HepG2 (cell line): ENCODE data around the gene DOK7. TPM values are rescaled to one million over a fixed set of nuclear protein-coding genes. Genes with fewer than 3 reads are reported as not detected.

Source experiments
- CBX2 ChIP-seq, 2 experiments: fragments of 200-600 bp in 1 of 2; sonication (generic); formaldehyde crosslinking in 1 of 2; IDR thresholded peaks; 2 replicates each; pipeline versions ENCODE4 v1.7.0 to v1.8.1; 2018 to 2022; ENCODE audit warnings: low read depth in 2 of 2, low read length in 1 of 2, mild to moderate bottlenecking in 1 of 2, missing genetic modification reagents in 1 of 2
- CTCF ChIP-seq: sonication (generic); formaldehyde crosslinking; IDR thresholded peaks from 2 replicates; pipeline ENCODE4 v1.5.0; 2020; ENCODE audit warnings: mild to moderate bottlenecking, missing genetic modification reagents, moderate library complexity
- DNMT1 ChIP-seq: sonication (generic); formaldehyde crosslinking; IDR thresholded peaks from 2 replicates; pipeline ENCODE4 v1.5.1; 2020; ENCODE audit warnings: mild to moderate bottlenecking, missing genetic modification reagents
- DNMT3B ChIP-seq: conservative IDR thresholded peaks from 2 replicates; pipeline ENCODE4 v1.6.1; 2016; ENCODE audit warnings: missing biosample characterization, control low read depth
- E2F2 ChIP-seq: sonication (generic); formaldehyde crosslinking; IDR thresholded peaks from 2 replicates; pipeline ENCODE4 v1.4.0; 2020; ENCODE audit warnings: missing genetic modification reagents, borderline replicate concordance
- EEA1 ChIP-seq: sonication (generic); formaldehyde crosslinking; IDR thresholded peaks from 2 replicates; pipeline ENCODE4 v1.5.1; 2020; ENCODE audit warnings: mild to moderate bottlenecking, missing genetic modification reagents, borderline replicate concordance
- FOXK2 ChIP-seq: fragments of 450-650 bp; IDR thresholded peaks from 2 replicates; pipeline ENCODE4 v1.6.1; 2016
- HDAC1 ChIP-seq: sonication (generic); formaldehyde crosslinking; IDR thresholded peaks from 2 replicates; pipeline ENCODE4 v1.5.1; 2020; ENCODE audit warnings: mild to moderate bottlenecking, missing genetic modification reagents
- IKZF1 ChIP-seq: fragments of 450-650 bp; IDR thresholded peaks from 2 replicates; pipeline ENCODE4 v1.7.1; 2016
- NFKB2 ChIP-seq: sonication (generic); formaldehyde crosslinking; IDR thresholded peaks from 2 replicates; pipeline ENCODE4 v1.4.0; 2020; ENCODE audit warnings: missing genetic modification reagents, borderline replicate concordance
- SMYD3 ChIP-seq: sonication (generic); formaldehyde crosslinking; IDR thresholded peaks from 2 replicates; pipeline ENCODE4 v1.8.1; 2023; ENCODE audit warnings: mild to moderate bottlenecking, missing genetic modification reagents
- SP5 ChIP-seq: IDR thresholded peaks from 2 replicates; pipeline ENCODE4 v1.6.1; 2016; ENCODE audit warnings: low read depth, borderline replicate concordance
- SUZ12 ChIP-seq: fragments of 150-350 bp; IDR thresholded peaks from 2 replicates; pipeline ENCODE4 v1.6.1; 2014; ENCODE audit warnings: low read depth, low read length
- TARDBP ChIP-seq: sonication (generic); formaldehyde crosslinking; IDR thresholded peaks from 2 replicates; pipeline ENCODE4 v1.8.0; 2022; ENCODE audit warnings: mild to moderate bottlenecking, missing genetic modification reagents
- ZNF121 ChIP-seq: sonication (generic); formaldehyde crosslinking; IDR thresholded peaks from 2 replicates; pipeline ENCODE4 v1.5.0; 2020; ENCODE audit warnings: mild to moderate bottlenecking, missing genetic modification reagents
- ZNF883 ChIP-seq: sonication (generic); formaldehyde crosslinking; IDR thresholded peaks from 2 replicates; pipeline ENCODE4 v1.5.1; 2020; ENCODE audit warnings: mild to moderate bottlenecking, missing genetic modification reagents; ENCODE audit errors: not compliant biosample characterization
- polyA plus RNA-seq, 8 experiments: library from polyadenylated mRNA; depleted of rRNA in 3 of 8; stranded (reverse) in 7 of 8; unstranded in 1 of 8; fragments of >200 nt; fragmentation: Illumina TruSeq in 4 of 8; extraction: Trizol in 4 of 8; gene quantifications; 2 replicates each; pipeline versions ENCODE4 v1.2.1 to v1.2.3, GENCODE V29; 2011 to 2016; ENCODE audit warnings: low read depth in 4 of 8, missing spikeins in 1 of 8, mixed read lengths in 1 of 8; ENCODE audit not compliant: insufficient read depth in 1 of 8
- total RNA-seq, 5 experiments: library from RNA; depleted of rRNA; stranded (reverse); fragments of >200 nt; fragmentation: Illumina TruSeq; extraction: Trizol; gene quantifications; 2 replicates each; pipeline ENCODE4 v1.2.3, GENCODE V29; 2016; ENCODE audit warnings: low read depth in 1 of 5

DOK7 gene
- total and polyA plus RNA-seq, 2 of the 13 experiments (the other 11 are each of a cell fraction or from before 2014, with no cell fraction given): 0.03 to 0.07 TPM

GRCh38 chr4:3531879-3532750 lies 69.0 kb downstream of the DOK7 start, which contains the start of gene LRPAP1 (continued):
- no peak for TF ChIP-seq SMYD3 (CRISPR knock-in tag)
- TF ChIP-seq HDAC1: peak; percentile 53; the same call in 1 of the 2 replicates
- no peak for TF ChIP-seq DNMT3B (CRISPR knock-in tag)
- peak; percentile 34; the same call in 1 of the 2 replicates for TF ChIP-seq NFKB2 (CRISPR knock-in tag)
- TF ChIP-seq SUZ12: peak; percentile 49; the same call in 1 of the 2 replicates
- TF ChIP-seq ZNF883: peak; percentile 78
- TF ChIP-seq DNMT1: peak; percentile 42; the same call in 1 of the 2 replicates
- no peak for TF ChIP-seq FOXK2
- TF ChIP-seq TARDBP (CRISPR knock-in tag): 0 out of 2 replicates have a peak, but pooled peaks have one; percentile 5
- no peak for TF ChIP-seq CBX2 (IDR thresholded peaks at IDR 0.05; ENCODE audit: low read depth, low read length)
- TF ChIP-seq CBX2 (CRISPR knock-in tag; IDR thresholded peaks at IDR 0.05; ENCODE audit: low read depth): 0 out of 2 replicates have a peak, but pooled peaks have one; percentile 7
- TF ChIP-seq EEA1 (CRISPR knock-in tag): peak; percentile 74; the same call in 1 of the 2 replicates
- 0 out of 2 replicates have a peak, but pooled peaks have one; percentile 76 for TF ChIP-seq E2F2 (CRISPR knock-in tag)
- TF ChIP-seq SP5 (CRISPR knock-in tag): peak; percentile 68; the same call in 1 of the 2 replicates
- TF ChIP-seq CTCF (CRISPR knock-in tag): peak; percentile 25
- TF ChIP-seq IKZF1: no peak
- TF ChIP-seq ZNF121 (CRISPR knock-in tag): 0 out of 2 replicates have a peak, but pooled peaks have one; percentile 14
